ENCODE data around the gene TEKT5.

TEKT5 gene

DNA sequence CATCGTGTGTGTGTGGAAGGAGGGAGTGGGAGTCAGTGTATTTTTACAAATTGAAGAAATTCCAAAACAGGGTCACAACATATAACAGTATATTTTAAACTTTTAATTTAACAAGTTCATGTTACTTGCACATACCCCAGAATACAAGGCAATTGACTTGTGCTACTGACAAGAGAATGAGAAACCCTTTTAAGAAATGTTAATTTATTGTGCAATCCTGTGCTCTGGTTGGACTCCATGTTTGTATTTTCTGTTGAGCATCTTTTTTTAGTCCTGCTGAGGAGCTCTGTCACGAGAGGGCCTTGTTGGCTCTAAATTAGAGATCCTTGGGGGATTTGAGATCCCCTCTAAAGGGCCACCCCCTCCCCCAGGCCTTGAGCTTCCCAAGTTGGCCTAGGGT lies 113.2 kb downstream of the TEKT5 start:
- WGBS, 2 donors (ENCODE audit: extremely low coverage in 2 of 2, insufficient read length in 2 of 2, insufficient replicate concordance in 1 of 2) = no CpG with 5 or more reads among the region's 2 CpGs
- Histone ChIP-seq H2BK12ac (ENCODE audit: low read length) (no peak overlapping the region), H2BK15ac (ENCODE audit: low read length) (no peak overlapping the region), H3K4ac (ENCODE audit: low read length) (no peak overlapping the region), H2BK5ac (ENCODE audit: low read length) (no peak overlapping the region), H3K9me3 (replicated peaks in 1 of 2; ENCODE audit: control insufficient read depth in 2 of 2, insufficient read depth in 1 of 2, low read depth in 1 of 2, low read length in 2 of 2) (no peaks in the 10 kb centered on the region), H3K27me3 (ENCODE audit: control insufficient read depth in 3 of 3, insufficient read depth in 3 of 3, low read depth in 1 of 3, low read length in 3 of 3) (no peaks in the 10 kb centered on the region), H3K27ac (replicated peaks; ENCODE audit: low read length) (no peak overlapping the region), H3K36me3 (replicated peaks in 1 of 2; ENCODE audit: control insufficient read depth in 2 of 2, insufficient read depth in 2 of 2, low read length in 2 of 2) (no peaks in the 10 kb centered on the region), H3K4me3 (ENCODE audit: low read length in 2 of 2) (no peak overlapping the region), H3K14ac (ENCODE audit: low read length) (no peak overlapping the region), H4K8ac (ENCODE audit: low read depth, low read length) (no peak overlapping the region), H2AK5ac (ENCODE audit: low read depth, low read length) (no peak overlapping the region), H3K23ac (ENCODE audit: low read depth, low read length, poor library complexity) (no peak overlapping the region), H2AFZ (ENCODE audit: low read length) (peak overlapping the region; percentile 99), H3K9ac (ENCODE audit: low read depth, low read length, poor library complexity) (no peak overlapping the region), H4K91ac (ENCODE audit: low read depth, low read length, poor library complexity) (no peak overlapping the region), H2BK120ac (ENCODE audit: low read depth, low read length) (no peak overlapping the region), H3K79me1 (ENCODE audit: low read depth, low read length) (peaks cover 2% of the 10 kb centered on the region), H3K4me2 (ENCODE audit: insufficient read depth, low read length, poor library complexity, severe bottlenecking) (no peak overlapping the region), H3K18ac (ENCODE audit: low read length) (no peak overlapping the region), H3K4me1 (ENCODE audit: control insufficient read depth in 2 of 2, insufficient read depth in 1 of 2, low read depth in 1 of 2, low read length in 2 of 2) (peaks cover 18 to 36% of the 10 kb centered on the region in 2 donors)
- no peak for DNase-seq (ENCODE audit: low spot score)

DNA sequence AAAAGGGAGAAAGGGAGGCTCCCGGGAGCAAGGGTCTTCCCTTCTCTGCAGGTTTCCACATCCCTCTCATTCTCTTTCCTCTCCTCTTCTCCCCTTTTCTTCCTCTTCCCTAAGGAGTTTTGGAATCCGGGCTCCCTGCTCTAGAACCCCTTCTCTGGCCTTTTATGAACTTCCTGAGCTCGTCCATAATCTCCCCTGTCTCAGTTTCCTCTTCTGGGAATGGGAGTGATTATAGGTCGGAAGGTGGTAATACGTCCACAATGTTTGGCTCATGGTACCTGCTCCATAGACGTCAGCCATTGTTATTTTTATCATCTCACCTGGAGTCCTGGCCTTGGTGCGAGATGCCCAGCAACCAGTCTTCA lies 113.9 kb downstream of the TEKT5 start:
- H3K9ac ChIP-seq (ENCODE audit: low read depth, low read length, poor library complexity) = no peak overlapping the region
- H3K23ac ChIP-seq (ENCODE audit: low read depth, low read length, poor library complexity) = no peak overlapping the region
- H3K14ac ChIP-seq (ENCODE audit: low read length) = no peak overlapping the region
- H3K9me3 ChIP-seq (replicated peaks in 1 of 2; ENCODE audit: control insufficient read depth in 2 of 2, insufficient read depth in 1 of 2, low read depth in 1 of 2, low read length in 2 of 2) = no peaks in the 10 kb centered on the region
- H3K79me1 ChIP-seq (ENCODE audit: low read depth, low read length) = peaks cover 2% of the 10 kb centered on the region
- WGBS, 2 donors (ENCODE audit: extremely low coverage in 2 of 2, insufficient read length in 2 of 2, insufficient replicate concordance in 1 of 2) = no CpG with 5 or more reads among the region's 7 CpGs
- H2BK15ac ChIP-seq (ENCODE audit: low read length) = no peak overlapping the region
- peak overlapping the region; percentile 71 for H2AK5ac ChIP-seq (ENCODE audit: low read depth, low read length)
- peak overlapping the region; percentile 69 to 73 for H3K4me3 ChIP-seq (ENCODE audit: low read length in 2 of 2)
- H3K27me3 ChIP-seq (ENCODE audit: control insufficient read depth in 3 of 3, insufficient read depth in 3 of 3, low read depth in 1 of 3, low read length in 3 of 3) = no peaks in the 10 kb centered on the region
- peak overlapping the region; percentile 99 for H2AFZ ChIP-seq (ENCODE audit: low read length)
- H4K91ac ChIP-seq (ENCODE audit: low read depth, low read length, poor library complexity) = no peak overlapping the region
- H2BK5ac ChIP-seq (ENCODE audit: low read length) = peak overlapping the region; percentile 59
- H2BK12ac ChIP-seq (ENCODE audit: low read length) = no peak overlapping the region
- no peaks in the 10 kb centered on the region for H3K36me3 ChIP-seq (replicated peaks in 1 of 2; ENCODE audit: control insufficient read depth in 2 of 2, insufficient read depth in 2 of 2, low read length in 2 of 2)
- H3K4me1 ChIP-seq (ENCODE audit: control insufficient read depth in 2 of 2, insufficient read depth in 1 of 2, low read depth in 1 of 2, low read length in 2 of 2) = peaks cover 21 to 33% of the 10 kb centered on the region in 2 donors
- no peak overlapping the region for H4K8ac ChIP-seq (ENCODE audit: low read depth, low read length)
- H3K18ac ChIP-seq (ENCODE audit: low read length) = peak overlapping the region; percentile 34
- DNase-seq (ENCODE audit: low spot score) = no peak
- H3K4ac ChIP-seq (ENCODE audit: low read length) = no peak overlapping the region
- H2BK120ac ChIP-seq (ENCODE audit: low read depth, low read length) = no peak overlapping the region
- H3K4me2 ChIP-seq (ENCODE audit: insufficient read depth, low read length, poor library complexity, severe bottlenecking) = peak overlapping the region; percentile 76
- no peak overlapping the region for H3K27ac ChIP-seq (replicated peaks; ENCODE audit: low read length)

GRCh38 chr16:10579965-10580882 lies 114.5 kb downstream of the TEKT5 start, which contains the start of gene EMP2:
EMP2 (minus strand) TSS chr16:10580598; CDS start chr16:10547617, 32,981 bp downstream.
- H3K4me1 ChIP-seq (ENCODE audit: control insufficient read depth in 2 of 2, insufficient read depth in 1 of 2, low read depth in 1 of 2, low read length in 2 of 2) = peaks cover 21 to 33% of the 10 kb centered on the region in 2 donors
- H4K8ac ChIP-seq (ENCODE audit: low read depth, low read length) = no peak within 1 kb of the TSS
- H4K91ac ChIP-seq (ENCODE audit: low read depth, low read length, poor library complexity) = peak within 1 kb of the TSS; percentile 24
- H2BK120ac ChIP-seq (ENCODE audit: low read depth, low read length) = peak within 1 kb of the TSS; percentile 19
- DNase-seq (ENCODE audit: low spot score) = peak; percentile 75
- H3K9ac ChIP-seq (ENCODE audit: low read depth, low read length, poor library complexity) = peak within 1 kb of the TSS; percentile 91
- H2BK15ac ChIP-seq (ENCODE audit: low read length) = peak within 1 kb of the TSS; percentile 79
- H3K4ac ChIP-seq (ENCODE audit: low read length) = no peak within 1 kb of the TSS
- peak within 1 kb of the TSS; percentile 94 for H3K14ac ChIP-seq (ENCODE audit: low read length)
- no peaks in the 10 kb centered on the region for H3K36me3 ChIP-seq (replicated peaks in 1 of 2; ENCODE audit: control insufficient read depth in 2 of 2, insufficient read depth in 2 of 2, low read length in 2 of 2)
- H3K27me3 ChIP-seq (ENCODE audit: control insufficient read depth in 3 of 3, insufficient read depth in 3 of 3, low read depth in 1 of 3, low read length in 3 of 3) = no peaks in the 10 kb centered on the region
- no peaks in the 10 kb centered on the region for H3K9me3 ChIP-seq (replicated peaks in 1 of 2; ENCODE audit: control insufficient read depth in 2 of 2, insufficient read depth in 1 of 2, low read depth in 1 of 2, low read length in 2 of 2)
- peak within 1 kb of the TSS; percentile 59 for H2BK5ac ChIP-seq (ENCODE audit: low read length)
- peaks cover 2% of the 10 kb centered on the region for H3K79me1 ChIP-seq (ENCODE audit: low read depth, low read length)
- peak within 1 kb of the TSS; percentile 73 to 93 for H3K4me3 ChIP-seq (ENCODE audit: low read length in 2 of 2)
- H3K18ac ChIP-seq (ENCODE audit: low read length) = peak within 1 kb of the TSS; percentile 97
- peak within 1 kb of the TSS; percentile 71 for H2AK5ac ChIP-seq (ENCODE audit: low read depth, low read length)
- H3K27ac ChIP-seq (replicated peaks; ENCODE audit: low read length) = peak within 1 kb of the TSS; percentile 41
- peak within 1 kb of the TSS; percentile 38 for H3K23ac ChIP-seq (ENCODE audit: low read depth, low read length, poor library complexity)
- no CpG with 5 or more reads among the region's 91 CpGs for WGBS, 2 donors (ENCODE audit: extremely low coverage in 2 of 2, insufficient read length in 2 of 2, insufficient replicate concordance in 1 of 2)
- peak within 1 kb of the TSS; percentile 76 for H3K4me2 ChIP-seq (ENCODE audit: insufficient read depth, low read length, poor library complexity, severe bottlenecking)
- peak within 1 kb of the TSS; percentile 68 for H2BK12ac ChIP-seq (ENCODE audit: low read length)
- peak within 1 kb of the TSS; percentile 99 for H2AFZ ChIP-seq (ENCODE audit: low read length)

- Histone ChIP-seq H3K4me2 (ENCODE audit: insufficient read depth, low read length, poor library complexity, severe bottlenecking) (peak overlapping the region; percentile 76), H2BK12ac (ENCODE audit: low read length) (peak overlapping the region; percentile 68), H3K9me3 (replicated peaks in 1 of 2; ENCODE audit: control insufficient read depth in 2 of 2, insufficient read depth in 1 of 2, low read depth in 1 of 2, low read length in 2 of 2) (no peaks in the 10 kb centered on the region), H4K8ac (ENCODE audit: low read depth, low read length) (no peak overlapping the region), H3K79me1 (ENCODE audit: low read depth, low read length) (peaks cover 2% of the 10 kb centered on the region), H2BK5ac (ENCODE audit: low read length) (no peak overlapping the region), H3K36me3 (replicated peaks in 1 of 2; ENCODE audit: control insufficient read depth in 2 of 2, insufficient read depth in 2 of 2, low read length in 2 of 2) (no peaks in the 10 kb centered on the region), H3K4me1 (ENCODE audit: control insufficient read depth in 2 of 2, insufficient read depth in 1 of 2, low read depth in 1 of 2, low read length in 2 of 2) (peaks cover 21 to 31% of the 10 kb centered on the region in 2 donors), H3K4ac (ENCODE audit: low read length) (no peak overlapping the region), H3K4me3 (ENCODE audit: low read length in 2 of 2) (peak overlapping the region; percentile 73 to 93), H2BK15ac (ENCODE audit: low read length) (no peak overlapping the region), H3K9ac (ENCODE audit: low read depth, low read length, poor library complexity) (peak overlapping the region; percentile 46), H3K18ac (ENCODE audit: low read length) (no peak overlapping the region), H4K91ac (ENCODE audit: low read depth, low read length, poor library complexity) (no peak overlapping the region), H3K23ac (ENCODE audit: low read depth, low read length, poor library complexity) (no peak overlapping the region), H3K14ac (ENCODE audit: low read length) (no peak overlapping the region), H2BK120ac (ENCODE audit: low read depth, low read length) (no peak overlapping the region), H2AFZ (ENCODE audit: low read length) (peak overlapping the region; percentile 99), H3K27me3 (ENCODE audit: control insufficient read depth in 3 of 3, insufficient read depth in 3 of 3, low read depth in 1 of 3, low read length in 3 of 3) (no peaks in the 10 kb centered on the region), H2AK5ac (ENCODE audit: low read depth, low read length) (no peak overlapping the region), H3K27ac (replicated peaks; ENCODE audit: low read length) (no peak overlapping the region)
- no CpG with 5 or more reads among the region's 6 CpGs for WGBS, 2 donors (ENCODE audit: extremely low coverage in 2 of 2, insufficient read length in 2 of 2, insufficient replicate concordance in 1 of 2)
- DNase-seq (ENCODE audit: low spot score) = peak; percentile 18
Measured at GRCh38 chr16:10579575-10579964, 115.2 kb downstream of the TEKT5 start.
